Astrocyte (in vitro differentiated cells and primary cell): Measurements from ENCODE around the gene FGF22. TPM values are rescaled to one million over a fixed set of nuclear protein-coding genes. Genes with fewer than 3 reads are reported as not detected.

Source experiments
- DNase-seq: peaks from one replicate; pipeline ENCODE4 v3.0.0-alpha.2; 2010; ENCODE audit warnings: low read depth
- FAIRE-seq: peaks from 2 replicates; lab custom pipeline; 2011; peaks lifted over from hg19 to GRCh38; lab: Jason Lieb, UNC
- H2AFZ ChIP-seq: 2 replicates; pipeline ENCODE4 v1.6.0; 2012; ENCODE audit warnings: low read depth, low read length, inconsistent platforms
- H3K27ac ChIP-seq: 2 replicates; pipeline ENCODE4 v1.5.1; 2011; ENCODE audit warnings: low read depth, low read length, inconsistent platforms
- H3K27me3 ChIP-seq: 2 replicates; pipeline ENCODE4 v1.6.0; 2011; ENCODE audit warnings: low read length, inconsistent platforms; ENCODE audit not compliant: insufficient read depth
- H3K36me3 ChIP-seq: 2 replicates; pipeline ENCODE4 v1.5.1; 2011; ENCODE audit warnings: low read length, inconsistent platforms; ENCODE audit not compliant: insufficient read depth
- H3K4me1 ChIP-seq: 2 replicates; pipeline ENCODE4 v1.5.1; 2011; ENCODE audit warnings: low read length, inconsistent platforms; ENCODE audit not compliant: insufficient read depth
- H3K4me2 ChIP-seq: 2 replicates; pipeline ENCODE4 v1.6.0; 2012; ENCODE audit warnings: low read length, inconsistent platforms
- H3K4me3 ChIP-seq: 2 replicates; pipeline ENCODE4 v1.5.1; 2011; ENCODE audit warnings: low read depth, mild to moderate bottlenecking, low read length, inconsistent platforms; ENCODE audit not compliant: insufficient read depth
- H3K79me2 ChIP-seq: 2 replicates; pipeline ENCODE4 v1.6.0; 2012; ENCODE audit warnings: mild to moderate bottlenecking, low read length, inconsistent platforms; ENCODE audit not compliant: insufficient read depth
- H3K9ac ChIP-seq: 2 replicates; pipeline ENCODE4 v1.6.0; 2012; ENCODE audit warnings: mild to moderate bottlenecking, low read length, inconsistent platforms
- H3K9me3 ChIP-seq: 2 replicates; pipeline ENCODE4 v1.5.1; 2012; ENCODE audit warnings: low read depth, mild to moderate bottlenecking, low read length, inconsistent platforms; ENCODE audit not compliant: insufficient read depth
- H4K20me1 ChIP-seq: 2 replicates; pipeline ENCODE4 v1.6.0; 2012; ENCODE audit warnings: low read length, inconsistent platforms; ENCODE audit not compliant: insufficient read depth
- H3K27ac Mint-ChIP-seq: one replicate; pipeline ENCODE4 v1.8.0; 2021; ENCODE audit warnings: mild to moderate bottlenecking, mixed read lengths; ENCODE audit not compliant: unreplicated experiment
- H3K27me3 Mint-ChIP-seq: one replicate; pipeline ENCODE4 v1.8.0; 2021; ENCODE audit warnings: low read depth, mixed read lengths; ENCODE audit not compliant: unreplicated experiment
- H3K36me3 Mint-ChIP-seq: one replicate; pipeline ENCODE4 v1.8.0; 2021; ENCODE audit warnings: low read depth, mixed read lengths; ENCODE audit not compliant: unreplicated experiment
- H3K4me1 Mint-ChIP-seq: one replicate; pipeline ENCODE4 v1.8.0; 2021; ENCODE audit warnings: low read depth, mixed read lengths; ENCODE audit not compliant: unreplicated experiment
- H3K4me3 Mint-ChIP-seq: one replicate; pipeline ENCODE4 v1.8.0; 2021; ENCODE audit warnings: mild to moderate bottlenecking, moderate library complexity, mixed read lengths; ENCODE audit not compliant: unreplicated experiment
- H3K9me3 Mint-ChIP-seq: one replicate; pipeline ENCODE4 v1.8.0; 2021; ENCODE audit warnings: mild to moderate bottlenecking, mixed read lengths; ENCODE audit not compliant: unreplicated experiment
- EZH2 ChIP-seq: IDR thresholded peaks from 2 replicates; pipeline ENCODE4 v1.6.1; 2012; ENCODE audit warnings: mild to moderate bottlenecking, low read length, inconsistent platforms; ENCODE audit not compliant: insufficient read depth
- total RNA-seq: library from RNA; stranded (reverse); gene quantifications from 2 replicates; pipeline ENCODE4 v1.2.1, GENCODE V29; 2021
- TF ChIP-seq, protein P1 (sequence below): IDR thresholded peaks from 2 replicates; pipeline ENCODE4 v1.5.1; 2011; ENCODE audit warnings: low read depth, mild to moderate bottlenecking, inconsistent platforms, low read length, moderate library complexity; ENCODE audit not compliant: insufficient read depth

Gene FGF22
- total RNA-seq, 1 donor from 2014 or later: 0.25 TPM

DNA sequence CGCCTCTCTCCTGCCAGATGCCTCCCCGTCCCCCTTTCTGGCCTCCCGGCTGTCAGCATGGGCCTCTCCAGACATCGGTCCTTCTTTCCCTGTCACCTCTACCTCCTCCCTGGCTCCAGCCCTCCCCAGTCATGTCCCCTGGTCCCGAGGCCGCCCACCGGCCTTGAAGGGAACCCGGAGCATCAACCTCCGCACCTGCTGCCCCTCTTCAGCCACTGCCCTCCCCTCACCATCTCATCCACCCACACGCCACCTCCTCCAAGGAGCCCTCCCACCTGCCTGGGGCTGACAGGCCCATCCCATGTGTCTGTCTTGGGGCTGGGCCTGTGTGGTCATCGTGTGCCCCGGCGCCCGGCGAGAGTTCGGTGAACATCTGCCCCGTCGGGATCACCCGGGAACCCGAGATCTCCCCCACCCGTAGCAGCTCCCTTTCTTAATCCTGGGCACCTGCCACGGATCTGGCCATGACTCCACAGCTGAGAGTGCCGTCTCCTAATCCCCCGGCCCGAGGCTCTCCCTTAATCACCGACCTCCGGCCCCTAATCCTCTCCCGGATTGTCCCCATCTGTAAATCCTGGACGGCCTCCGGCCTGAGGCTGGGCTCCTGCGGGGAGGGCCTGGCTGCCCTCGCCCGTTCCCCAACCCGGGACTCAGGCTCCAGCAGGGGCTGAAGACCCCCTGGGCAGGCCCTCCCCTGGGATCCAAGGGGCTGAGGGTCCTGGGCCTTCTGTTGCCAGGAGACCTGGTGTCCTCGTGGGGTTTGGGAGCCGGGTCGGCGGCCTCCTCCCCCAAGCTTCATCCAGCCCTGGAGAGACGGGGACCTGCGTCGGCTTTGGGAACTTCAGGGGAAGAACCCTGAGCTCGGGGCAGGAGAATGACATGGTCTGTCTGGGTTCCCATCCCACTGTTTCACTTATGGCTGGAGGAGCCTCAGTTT lies 44.1 kb upstream of the FGF22 start:
- FAIRE-seq: no peak
- peaks cover 6% of the 10 kb centered on the region for H3K4me1 ChIP-seq
- Mint-ChIP-seq H3K4me3 (no peak overlapping the region), H3K4me1 (no peaks in the 10 kb centered on the region), H3K27me3 (peaks cover 34% of the 10 kb centered on the region), H3K27ac (no peak overlapping the region), H3K9me3 (peaks cover 2% of the 10 kb centered on the region), H3K36me3 (no peaks in the 10 kb centered on the region)
- H3K9ac ChIP-seq: no peak overlapping the region
- TF ChIP-seq, protein P1, sequence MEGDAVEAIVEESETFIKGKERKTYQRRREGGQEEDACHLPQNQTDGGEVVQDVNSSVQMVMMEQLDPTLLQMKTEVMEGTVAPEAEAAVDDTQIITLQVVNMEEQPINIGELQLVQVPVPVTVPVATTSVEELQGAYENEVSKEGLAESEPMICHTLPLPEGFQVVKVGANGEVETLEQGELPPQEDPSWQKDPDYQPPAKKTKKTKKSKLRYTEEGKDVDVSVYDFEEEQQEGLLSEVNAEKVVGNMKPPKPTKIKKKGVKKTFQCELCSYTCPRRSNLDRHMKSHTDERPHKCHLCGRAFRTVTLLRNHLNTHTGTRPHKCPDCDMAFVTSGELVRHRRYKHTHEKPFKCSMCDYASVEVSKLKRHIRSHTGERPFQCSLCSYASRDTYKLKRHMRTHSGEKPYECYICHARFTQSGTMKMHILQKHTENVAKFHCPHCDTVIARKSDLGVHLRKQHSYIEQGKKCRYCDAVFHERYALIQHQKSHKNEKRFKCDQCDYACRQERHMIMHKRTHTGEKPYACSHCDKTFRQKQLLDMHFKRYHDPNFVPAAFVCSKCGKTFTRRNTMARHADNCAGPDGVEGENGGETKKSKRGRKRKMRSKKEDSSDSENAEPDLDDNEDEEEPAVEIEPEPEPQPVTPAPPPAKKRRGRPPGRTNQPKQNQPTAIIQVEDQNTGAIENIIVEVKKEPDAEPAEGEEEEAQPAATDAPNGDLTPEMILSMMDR: no peak
- peak; percentile 26 for TF ChIP-seq EZH2
- no peaks in the 10 kb centered on the region for H3K9me3 ChIP-seq
- DNase-seq: no peak
- no peak overlapping the region for H3K27ac ChIP-seq
- peaks cover 3% of the 10 kb centered on the region for H3K27me3 ChIP-seq
- H2AFZ ChIP-seq: no peak overlapping the region
- no peaks in the 10 kb centered on the region for H3K36me3 ChIP-seq
- no peak overlapping the region for H3K4me3 ChIP-seq
- H4K20me1 ChIP-seq: peaks cover 72% of the 10 kb centered on the region
- no peak overlapping the region for H3K4me2 ChIP-seq
- H3K79me2 ChIP-seq: no peaks in the 10 kb centered on the region

DNA sequence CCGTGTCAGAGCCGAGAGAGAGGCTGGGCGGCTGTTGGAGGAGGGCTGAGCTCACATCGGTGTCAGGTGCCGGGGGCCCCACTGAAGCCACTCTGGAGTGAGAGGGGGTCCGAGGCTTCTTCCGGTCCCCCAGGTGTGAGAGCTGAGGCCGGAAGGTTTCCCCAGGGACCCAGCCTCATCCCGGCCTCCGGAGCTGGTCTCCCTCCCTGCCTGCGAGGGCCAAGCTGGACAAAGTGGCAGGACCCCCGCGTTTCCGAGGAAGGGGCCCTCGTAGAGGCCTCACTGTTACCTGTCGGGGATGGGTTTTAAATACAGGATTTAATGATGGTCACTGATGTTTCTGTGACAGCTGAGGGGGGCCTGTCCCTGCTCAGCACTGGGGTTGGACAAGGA lies 43.4 kb upstream of the FGF22 start:
- peaks cover 3% of the 10 kb centered on the region for H3K27me3 ChIP-seq
- no peak overlapping the region for H3K4me3 ChIP-seq
- no peak overlapping the region for H3K4me2 ChIP-seq
- H3K9me3 Mint-ChIP-seq: peaks cover 7% of the 10 kb centered on the region
- peaks cover 66% of the 10 kb centered on the region for H4K20me1 ChIP-seq
- DNase-seq (no peak), FAIRE-seq (no peak)
- no peak overlapping the region for H3K27ac Mint-ChIP-seq
- no peaks in the 10 kb centered on the region for H3K9me3 ChIP-seq
- no peaks in the 10 kb centered on the region for H3K79me2 ChIP-seq
- peaks cover 32% of the 10 kb centered on the region for H3K27me3 Mint-ChIP-seq
- no peak overlapping the region for H2AFZ ChIP-seq
- H3K4me3 Mint-ChIP-seq: no peak overlapping the region
- H3K27ac ChIP-seq: no peak overlapping the region
- peaks cover 4% of the 10 kb centered on the region for H3K4me1 ChIP-seq
- no peak overlapping the region for H3K9ac ChIP-seq
- no peaks in the 10 kb centered on the region for H3K36me3 ChIP-seq
- no peaks in the 10 kb centered on the region for H3K4me1 Mint-ChIP-seq
- TF ChIP-seq EZH2: no peak
- TF ChIP-seq, protein P1: no peak
- peaks cover 1% of the 10 kb centered on the region for H3K36me3 Mint-ChIP-seq
